Glomerular visceral epithelial cell (primary cell): ENCODE results near the gene E2F3.

Experiments
- DNase-seq: peaks from one replicate; pipeline ENCODE4 v3.0.0-alpha.2; 2016; ENCODE audit errors: extremely low spot score

E2F3 gene

GRCh38 chr6:20402342-20403069 lies 827 bp downstream of the E2F3 start:
- peak; percentile 61 for DNase-seq

- DNase-seq = peak; percentile 94
Observed at GRCh38 chr6:20403070-20403765, 1.5 kb downstream of the E2F3 start.

GRCh38 chr6:20403766-20404640 lies 2.3 kb downstream of the E2F3 start:
- DNase-seq = peak; percentile 59

- DNase-seq = peak; percentile 79
Observed at GRCh38 chr6:20404641-20405032, 3.0 kb downstream of the E2F3 start.

GRCh38 chr6:20408851-20409250 lies 7.2 kb downstream of the E2F3 start:
- no peak for DNase-seq

GRCh38 chr6:20409427-20409971 lies 7.8 kb downstream of the E2F3 start:
- DNase-seq = no peak

- no peak for DNase-seq
Observed at GRCh38 chr6:20411544-20411943, 9.9 kb downstream of the E2F3 start.

- DNase-seq = no peak
Observed at GRCh38 chr6:20411953-20412681, 10.4 kb downstream of the E2F3 start.

GRCh38 chr6:20412682-20413073 lies 11.0 kb downstream of the E2F3 start:
- no peak for DNase-seq

GRCh38 chr6:20413826-20414225 lies 12.1 kb downstream of the E2F3 start:
- no peak for DNase-seq

GRCh38 chr6:20414711-20415110 lies 13.0 kb downstream of the E2F3 start:
- DNase-seq = no peak

GRCh38 chr6:20415304-20415703 lies 13.6 kb downstream of the E2F3 start:
- no peak for DNase-seq

GRCh38 chr6:20415712-20416454 lies 14.2 kb downstream of the E2F3 start:
- DNase-seq = no peak

GRCh38 chr6:20416567-20417345 lies 15.1 kb downstream of the E2F3 start:
- DNase-seq = no peak

- DNase-seq = no peak
Observed at GRCh38 chr6:20417819-20418218, 16.1 kb downstream of the E2F3 start.

- DNase-seq = peak; percentile 75
Observed at GRCh38 chr6:20426177-20427082, 24.8 kb downstream of the E2F3 start.

GRCh38 chr6:20427856-20428255 lies 26.2 kb downstream of the E2F3 start:
- no peak for DNase-seq

- DNase-seq = no peak
Observed at GRCh38 chr6:20432692-20433091, 31.0 kb downstream of the E2F3 start.

- no peak for DNase-seq
Observed at GRCh38 chr6:20433321-20433720, 31.6 kb downstream of the E2F3 start.
